Stimulated activated CD8-positive, alpha-beta memory T cell treated with anti-CD3 and anti-CD28 coated beads, Interleukin-4, amount 100 ng/mL, for 24 hours (primary cell): ENCODE measurements around the gene CDH2.

Experiments used
- DNase-seq: peaks from one replicate; pipeline ENCODE4 v3.0.0-alpha.2; 2020; ENCODE audit warnings: low read depth

CDH2 gene

DNA sequence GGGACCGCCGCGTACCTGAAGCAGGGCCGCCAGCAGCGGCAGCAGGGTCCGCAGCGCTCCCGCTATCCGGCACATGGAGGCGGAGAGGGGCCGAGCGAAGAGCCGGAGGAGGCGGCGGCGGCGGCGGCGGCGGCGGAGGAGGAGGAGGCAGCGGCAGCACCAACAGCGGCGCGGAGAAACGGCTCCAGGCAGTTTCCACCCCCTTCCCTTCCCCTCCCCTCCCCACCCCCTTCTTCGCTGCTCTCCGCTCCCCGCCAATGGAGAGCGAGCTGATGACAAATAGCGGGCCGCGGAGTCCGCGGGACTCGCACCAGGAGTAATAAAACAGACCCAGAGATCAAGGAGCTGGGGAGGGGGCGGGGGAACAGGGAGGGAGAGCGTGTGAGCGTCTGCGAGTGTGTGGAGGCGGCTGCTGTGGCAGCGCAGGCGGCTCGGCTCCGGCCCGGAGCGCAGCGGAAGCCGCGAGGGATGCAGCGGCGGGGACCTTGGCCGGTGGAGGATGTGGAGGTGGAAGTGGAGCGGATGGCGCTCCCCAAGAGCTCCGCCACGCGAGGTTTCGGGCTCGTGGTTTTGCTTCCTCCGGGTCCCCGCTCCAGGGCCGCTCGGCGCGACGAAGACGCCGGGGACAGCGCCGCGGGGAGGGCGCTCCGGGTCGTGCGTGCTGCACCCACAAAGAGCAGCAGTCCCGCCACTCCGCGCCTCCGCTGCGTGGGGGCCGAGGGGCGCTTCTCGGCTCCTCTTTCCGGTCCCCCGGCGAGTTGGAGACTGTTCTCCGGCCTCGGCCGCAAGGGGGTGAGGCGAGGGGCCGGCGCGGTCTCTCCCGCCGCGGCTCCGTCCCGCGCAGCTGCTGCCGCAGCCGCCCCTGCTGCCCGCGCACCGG, at the start of gene CDH2:
Gene CDH2, minus strand, starts transcription at position 183 of the 880 bp plus-strand sequence. Its CDS starts 108 bp downstream, at position 75.
- no peak for DNase-seq

DNA sequence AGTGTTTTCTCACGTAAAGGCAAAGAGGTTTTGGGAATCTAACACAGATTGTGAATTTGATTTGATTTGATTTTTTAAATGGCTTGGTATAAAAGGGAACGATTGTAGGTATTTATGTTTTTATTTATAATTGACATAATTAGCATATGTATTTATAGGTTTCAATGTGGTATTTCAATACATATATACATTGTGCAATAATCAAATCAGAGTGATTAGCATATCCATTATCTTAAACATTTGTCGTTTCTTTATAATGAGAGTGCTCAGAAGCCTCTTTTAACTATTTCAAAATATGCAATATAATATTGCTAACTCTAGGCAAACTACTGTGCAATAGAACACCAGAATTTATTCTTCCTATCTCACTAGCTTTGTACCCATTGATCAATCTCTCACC, 35.1 kb upstream of the CDH2 start:
- no peak for DNase-seq

DNA sequence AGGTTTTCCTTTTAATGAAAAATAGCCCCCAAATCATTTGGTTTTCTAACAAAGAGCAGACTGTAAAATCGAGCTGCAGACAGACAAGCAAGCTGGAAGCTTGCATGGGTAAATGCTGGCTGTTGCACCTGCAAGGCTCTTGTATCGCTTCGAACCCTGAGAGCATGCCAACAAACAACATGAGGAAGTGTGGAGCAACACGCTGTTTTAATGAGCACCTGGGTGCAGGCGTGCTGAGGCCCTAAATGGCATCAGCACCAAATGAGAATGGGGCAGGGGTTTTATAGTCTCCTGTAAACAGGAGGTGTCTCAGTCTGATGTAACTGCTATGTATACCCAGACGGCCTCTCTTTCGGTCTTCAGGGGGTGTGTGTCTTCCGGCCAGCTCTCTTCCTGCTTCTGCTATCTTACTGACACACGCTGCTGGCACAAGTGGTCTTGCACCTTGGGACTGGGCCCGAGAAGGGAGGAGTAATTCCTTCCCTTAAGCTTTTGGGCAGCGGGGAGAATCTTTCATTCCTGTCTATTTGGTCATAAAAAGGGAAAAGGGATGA, 31.9 kb upstream of the CDH2 start:
- no peak for DNase-seq

DNA sequence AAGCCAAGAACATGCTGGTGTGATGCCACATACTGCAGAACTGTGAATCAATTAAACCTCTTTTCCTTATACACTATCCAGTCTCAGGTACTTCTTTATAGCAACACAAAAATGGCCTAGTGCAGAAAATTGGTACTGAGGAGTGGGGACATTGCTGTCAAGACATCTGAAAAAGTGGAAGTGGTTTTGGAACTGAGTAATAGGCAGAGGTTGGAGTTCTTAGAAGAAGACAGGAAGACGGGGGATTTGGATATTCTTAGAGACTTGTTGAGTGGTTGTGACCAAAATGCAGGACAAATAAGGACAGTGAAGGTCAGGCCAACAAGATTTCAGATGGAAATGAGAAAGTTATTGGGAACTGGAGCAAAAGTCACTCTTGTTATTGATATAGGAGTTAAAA, 31.3 kb upstream of the CDH2 start:
- no peak for DNase-seq

DNA sequence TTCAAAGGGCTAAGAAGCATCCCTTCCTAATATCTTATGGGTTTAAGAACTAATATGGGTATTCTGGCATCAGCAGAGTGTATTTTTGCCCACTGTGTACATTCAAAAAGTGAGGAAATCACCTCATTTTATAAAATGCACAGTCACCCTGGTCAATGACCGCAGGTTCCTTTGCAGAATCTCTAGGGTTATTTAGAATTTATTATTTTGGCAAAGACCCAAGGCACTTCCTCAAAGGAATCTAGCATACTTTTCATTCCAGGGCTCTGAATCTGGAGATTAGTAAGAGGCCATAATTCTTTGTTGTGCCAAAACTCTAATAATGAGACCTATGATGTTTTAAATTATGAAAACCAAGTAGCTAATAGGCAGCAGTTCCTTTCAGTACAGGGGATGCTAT, 27.2 kb upstream of the CDH2 start:
- no peak for DNase-seq

DNA sequence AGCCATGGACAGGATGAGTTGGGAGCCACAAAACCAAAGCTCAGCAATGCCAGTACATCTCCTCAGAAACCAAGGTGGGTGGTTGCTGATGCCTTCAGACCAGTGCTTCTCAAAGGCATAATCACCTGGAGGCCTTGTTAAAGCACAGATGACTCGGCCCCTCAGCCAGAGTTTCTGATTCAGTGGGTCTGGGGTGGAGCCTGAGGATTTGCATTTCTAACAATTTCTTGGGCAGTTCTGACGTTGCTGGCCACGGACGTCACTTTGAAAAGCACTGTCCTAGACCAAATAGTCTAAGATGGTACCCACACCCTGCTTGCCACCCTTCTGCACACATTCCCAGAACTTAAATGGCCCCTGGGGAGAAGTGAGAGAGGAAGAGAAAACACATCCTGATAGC, 24.1 kb upstream of the CDH2 start:
- no peak for DNase-seq

DNA sequence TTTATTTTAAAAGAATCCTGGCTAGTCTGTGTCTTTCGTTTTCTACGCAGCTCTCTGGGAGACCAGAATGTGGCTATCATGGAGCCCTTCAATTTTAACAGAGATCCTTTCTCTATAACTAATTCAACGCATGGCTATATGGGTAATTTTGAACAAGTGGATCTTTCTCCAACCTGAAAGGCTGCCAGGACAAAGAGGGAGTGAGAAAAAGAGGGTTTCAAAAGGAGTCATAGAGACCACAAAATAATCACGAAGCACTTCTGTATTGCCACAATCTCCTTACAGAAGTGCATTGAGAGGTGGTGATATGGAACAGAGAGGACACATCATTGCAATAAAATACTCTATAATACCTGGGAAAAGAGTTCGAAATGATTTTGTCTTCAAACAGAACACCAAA, 21.7 kb upstream of the CDH2 start:
- no peak for DNase-seq

DNA sequence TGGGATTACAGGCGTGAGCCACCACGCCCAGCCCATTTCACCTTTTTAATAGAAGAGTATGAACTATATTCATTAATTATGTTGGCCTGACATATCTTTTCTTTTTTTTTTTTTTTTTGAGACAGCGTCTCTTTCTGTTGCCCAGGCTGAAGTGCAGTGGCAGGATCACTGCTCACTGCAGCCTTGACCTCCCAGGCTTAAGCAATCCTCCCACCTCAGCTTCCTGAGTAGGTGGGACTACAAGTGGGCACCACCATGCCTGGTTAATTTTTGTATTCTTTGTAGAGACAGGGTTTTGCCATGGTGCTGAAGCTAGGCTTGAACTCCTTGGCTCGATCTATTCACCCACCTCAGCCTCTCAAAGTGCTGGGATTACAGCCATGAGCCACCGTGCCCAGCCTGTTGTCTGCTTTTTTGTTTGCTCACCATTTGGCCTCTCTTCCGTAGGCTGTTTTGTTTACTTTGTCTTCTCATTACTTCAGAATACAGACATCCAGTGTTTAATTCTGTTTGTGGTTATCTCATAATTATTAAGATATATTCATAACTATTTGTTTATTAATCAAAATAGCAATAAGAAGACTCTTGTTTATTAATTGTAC, 16.3 kb upstream of the CDH2 start:
- no peak for DNase-seq

DNA sequence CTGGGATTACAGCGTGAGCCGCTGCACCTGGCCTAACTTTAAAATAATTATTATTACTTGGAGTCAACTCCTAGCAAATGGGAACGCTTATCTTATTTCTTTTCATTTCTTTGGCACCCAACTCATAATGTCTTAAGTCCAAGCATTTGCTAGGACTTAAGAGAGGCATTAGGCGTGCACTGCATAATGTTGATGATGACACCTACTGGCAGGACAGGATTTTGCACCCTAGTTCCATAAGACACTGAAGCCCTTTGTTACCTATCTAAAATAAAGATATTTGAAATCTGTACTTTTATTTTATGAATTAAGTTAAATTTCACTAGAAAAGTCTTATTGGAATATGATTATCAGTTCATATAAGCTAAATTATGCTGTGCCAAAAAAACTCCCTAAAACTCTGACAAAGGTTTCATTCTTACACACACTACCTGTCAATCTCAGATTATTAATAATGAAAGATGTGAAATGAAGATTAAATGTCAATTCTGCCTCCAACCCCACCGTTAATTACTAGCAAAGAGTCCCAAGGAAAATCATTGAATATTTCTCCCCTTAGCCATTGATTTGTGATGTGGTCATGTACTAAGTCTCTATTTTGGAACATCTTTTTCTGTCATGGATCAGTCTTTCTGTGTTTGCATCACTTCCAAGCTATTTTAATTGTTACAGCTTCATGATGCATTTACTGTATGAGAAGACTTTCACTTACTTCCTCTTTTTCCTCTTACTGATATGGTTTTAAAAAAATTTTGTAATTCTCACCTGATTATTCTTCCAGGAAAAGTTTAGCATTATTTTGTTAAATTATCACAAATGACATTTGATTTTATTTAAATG, 12.7 kb upstream of the CDH2 start:
- DNase-seq: no peak

DNA sequence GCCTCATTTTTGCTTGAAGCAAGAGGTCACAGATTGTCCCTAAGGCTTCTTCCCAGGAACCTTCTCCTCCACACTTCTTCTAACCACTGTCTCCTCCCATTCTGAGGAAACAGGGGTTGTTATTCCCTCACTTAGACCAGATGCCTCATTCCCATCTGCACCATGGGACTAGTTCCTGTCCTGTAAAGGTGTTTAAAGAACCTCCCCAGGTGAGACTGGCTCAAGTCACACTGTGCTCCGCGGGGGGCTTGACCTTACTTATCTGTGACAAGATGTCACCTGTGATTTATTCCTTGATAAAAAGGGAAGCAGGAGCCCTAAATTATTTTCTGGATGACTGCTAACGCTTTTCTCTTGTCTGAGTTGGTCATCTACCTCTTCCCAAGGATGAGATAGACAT, 8.2 kb upstream of the CDH2 start:
- DNase-seq: no peak

DNA sequence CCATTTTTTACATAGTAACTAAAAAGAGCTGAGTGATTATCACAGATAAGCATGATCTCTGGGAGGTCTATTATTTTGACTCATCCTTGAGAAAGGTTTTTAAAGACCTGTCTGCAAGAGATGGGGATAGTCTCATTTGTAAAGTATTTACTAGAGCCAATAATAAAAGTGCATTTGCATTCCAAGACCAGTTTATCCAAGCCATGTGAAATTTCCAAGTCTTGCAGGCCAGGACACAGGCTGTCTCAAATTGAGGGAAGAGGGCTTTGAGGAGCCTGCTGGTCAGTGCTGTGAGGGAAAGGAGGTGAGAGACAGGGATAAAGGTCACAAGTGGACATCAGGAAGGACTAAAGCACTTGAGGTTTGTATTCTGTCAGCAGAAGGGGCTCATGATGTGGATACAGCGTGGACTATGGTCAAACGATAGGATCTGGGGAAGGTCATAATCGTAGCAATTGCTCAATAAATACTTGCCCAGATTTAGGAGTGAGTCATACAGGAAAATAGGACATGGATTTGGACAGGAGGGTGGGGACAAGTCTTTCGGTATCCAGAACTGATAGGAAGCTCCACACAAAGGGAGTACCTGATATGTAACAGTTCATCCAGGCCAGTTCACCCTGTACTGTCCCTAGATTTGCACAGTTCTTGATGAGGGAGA, 6.6 kb upstream of the CDH2 start:
- DNase-seq: no peak

DNA sequence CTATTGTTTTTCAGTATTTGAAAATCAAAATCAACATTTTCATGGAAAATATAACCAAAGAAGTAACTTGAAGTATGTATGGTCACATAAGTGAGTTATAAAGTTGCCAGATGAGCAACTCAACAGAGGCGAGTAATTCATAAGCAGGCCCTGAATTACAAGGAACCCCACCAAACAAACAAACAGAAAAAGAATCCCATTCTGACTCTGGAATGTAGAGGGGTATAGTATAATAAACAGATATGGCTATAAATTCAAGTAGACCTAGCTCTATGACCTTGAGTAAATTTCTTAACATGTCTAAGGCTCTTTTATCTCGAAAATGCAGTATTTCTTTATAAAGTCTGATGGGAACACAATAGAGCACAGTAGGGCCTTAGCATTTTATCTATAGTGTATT, 4.7 kb upstream of the CDH2 start:
- DNase-seq: no peak

DNA sequence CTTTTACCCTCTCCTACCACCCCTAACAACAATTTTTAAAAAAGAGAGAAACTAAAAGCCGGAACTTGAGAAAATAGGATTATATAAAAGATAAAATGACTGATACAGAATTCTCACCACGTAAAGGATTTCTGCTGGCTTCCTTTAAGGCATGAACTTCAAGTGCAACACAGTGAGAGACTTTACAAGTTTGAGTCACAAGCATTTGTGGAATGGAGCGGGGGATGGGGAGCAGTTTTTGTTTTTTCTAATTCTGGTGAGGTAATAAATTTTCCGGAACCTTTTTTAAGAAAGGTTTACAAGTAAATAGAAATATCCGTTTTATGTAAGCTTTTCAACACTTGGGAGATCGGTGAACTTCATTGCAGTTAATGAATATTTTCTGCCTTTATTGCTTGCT, 1.8 kb upstream of the CDH2 start:
- DNase-seq: no peak

DNA sequence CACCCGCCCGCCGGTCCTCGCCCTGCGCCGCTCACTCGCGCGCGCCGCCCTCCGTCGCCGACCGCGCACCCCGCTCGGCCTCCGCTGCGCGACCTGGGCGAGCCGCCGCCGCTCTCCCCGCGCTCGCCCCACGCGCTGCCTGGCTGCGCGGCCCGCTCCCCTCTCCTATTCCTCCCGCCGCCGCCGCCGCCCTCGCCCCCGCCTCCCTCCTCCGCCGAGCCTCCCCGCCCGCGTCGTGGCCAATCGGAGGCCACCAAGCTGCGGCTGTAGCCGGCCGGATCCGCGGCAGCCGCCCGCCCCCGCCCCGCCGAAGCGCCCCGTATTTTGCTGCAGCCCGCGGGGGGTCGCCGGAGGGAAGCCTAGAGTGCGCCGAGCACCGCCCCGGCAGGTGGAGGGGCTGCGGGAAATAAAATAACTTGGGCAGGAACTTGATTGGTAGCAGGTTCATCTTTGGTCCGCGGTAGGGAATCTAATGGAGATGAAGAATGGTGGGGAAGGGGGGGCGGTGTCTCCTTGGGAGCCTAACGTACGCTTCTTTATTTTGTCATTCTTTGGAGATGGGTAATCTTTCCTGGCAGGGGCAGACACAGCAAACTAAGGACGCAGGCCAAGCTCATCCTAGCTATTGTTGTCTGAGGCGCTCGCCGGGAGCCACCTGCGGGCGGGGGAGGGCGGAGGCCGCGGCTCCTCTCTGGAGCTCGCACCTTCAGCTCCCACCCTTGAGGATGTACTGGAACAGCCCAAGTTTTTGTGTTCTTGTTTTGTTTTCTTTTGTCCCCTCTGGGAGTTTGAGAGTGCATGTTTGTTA, 1.1 kb upstream of the CDH2 start:
- DNase-seq: no peak

DNA sequence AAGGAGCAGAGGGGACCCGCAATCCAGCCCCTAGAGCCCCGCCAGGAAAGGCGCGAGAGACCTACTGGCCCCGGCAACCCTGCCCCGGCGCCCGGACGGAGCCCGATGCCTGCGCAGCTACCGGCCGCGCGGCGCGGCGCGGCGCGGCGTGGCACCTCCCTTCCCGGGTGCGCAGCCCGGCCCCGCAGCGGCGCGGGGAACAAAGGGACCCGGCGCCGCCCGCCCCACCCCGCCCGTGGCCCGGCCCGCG, 307 bp downstream of the CDH2 start:
- no peak for DNase-seq

DNA sequence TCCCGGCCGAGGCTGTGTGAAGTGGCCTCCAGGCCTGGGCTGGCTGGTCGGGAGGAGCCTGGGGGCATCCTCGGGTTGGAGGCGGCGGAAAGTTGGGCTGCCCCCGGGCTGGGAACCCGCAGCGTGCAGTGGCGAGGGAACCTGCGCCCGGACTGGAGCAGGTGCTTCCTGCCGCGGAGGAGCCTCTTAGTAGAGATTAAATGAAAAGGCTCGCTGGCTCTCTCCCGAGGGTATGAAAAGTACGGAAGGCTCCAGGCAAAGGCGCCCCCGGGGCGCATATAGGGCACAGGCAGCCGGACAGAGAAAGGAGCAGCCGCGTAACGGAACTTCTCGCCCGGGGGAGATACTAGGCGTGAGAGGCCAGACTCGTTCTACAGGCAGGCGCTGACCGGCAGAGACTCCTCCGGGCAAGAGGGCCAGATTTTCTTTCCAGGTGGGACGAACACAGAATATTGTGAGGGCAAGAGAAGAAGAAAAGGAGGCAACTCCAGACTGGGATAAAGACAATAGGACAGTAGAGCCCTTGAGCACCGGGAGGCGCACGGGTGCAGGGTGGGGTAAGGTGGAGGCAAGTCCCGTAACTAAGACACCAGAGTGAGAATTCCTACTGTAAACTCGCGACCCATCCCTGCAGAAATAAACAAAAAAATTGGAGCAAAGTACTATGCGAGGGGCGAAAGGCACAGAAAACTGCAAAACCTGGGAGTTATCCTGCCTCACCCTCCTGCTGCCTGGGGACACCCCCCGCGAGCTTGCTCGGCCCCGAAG, 816 bp downstream of the CDH2 start:
- no peak for DNase-seq

DNA sequence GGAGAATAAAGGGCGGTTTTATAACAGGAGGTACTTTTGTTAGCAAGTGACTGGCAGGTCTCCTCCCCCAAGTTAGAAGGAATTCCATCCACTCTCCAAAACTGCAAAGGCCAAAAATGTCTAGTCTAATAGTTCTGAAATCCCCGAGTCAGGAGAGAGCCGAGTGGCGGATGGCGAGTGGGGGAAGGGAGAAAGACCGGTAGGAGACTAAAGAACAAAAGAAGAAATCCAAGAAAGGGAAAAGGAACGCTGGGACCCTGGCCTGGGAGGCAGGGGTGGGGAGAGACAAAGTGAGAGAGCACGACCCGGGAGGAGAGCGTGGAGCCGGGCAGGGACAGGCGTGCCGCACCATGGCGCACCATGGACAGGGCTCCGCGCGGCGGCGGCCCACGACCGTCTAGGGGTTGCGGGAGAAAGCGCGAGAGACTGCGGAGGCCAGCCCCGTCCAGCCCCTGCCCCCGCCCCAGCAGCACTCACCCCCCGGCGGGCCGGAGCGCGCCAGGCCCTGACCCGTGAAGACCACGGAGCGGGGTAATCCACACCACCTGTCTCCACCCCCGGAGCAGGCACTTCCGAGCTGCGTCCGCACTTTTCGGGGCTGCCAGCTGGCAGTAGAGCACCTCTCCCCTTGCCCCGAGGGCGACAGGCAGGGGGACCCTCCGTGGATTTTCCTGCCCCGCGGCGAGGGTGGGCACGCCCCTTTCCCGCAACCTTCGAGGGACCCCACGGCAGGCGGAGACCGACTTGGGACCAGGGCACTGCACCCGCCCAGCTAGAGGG, 1.6 kb downstream of the CDH2 start:
- DNase-seq: no peak

DNA sequence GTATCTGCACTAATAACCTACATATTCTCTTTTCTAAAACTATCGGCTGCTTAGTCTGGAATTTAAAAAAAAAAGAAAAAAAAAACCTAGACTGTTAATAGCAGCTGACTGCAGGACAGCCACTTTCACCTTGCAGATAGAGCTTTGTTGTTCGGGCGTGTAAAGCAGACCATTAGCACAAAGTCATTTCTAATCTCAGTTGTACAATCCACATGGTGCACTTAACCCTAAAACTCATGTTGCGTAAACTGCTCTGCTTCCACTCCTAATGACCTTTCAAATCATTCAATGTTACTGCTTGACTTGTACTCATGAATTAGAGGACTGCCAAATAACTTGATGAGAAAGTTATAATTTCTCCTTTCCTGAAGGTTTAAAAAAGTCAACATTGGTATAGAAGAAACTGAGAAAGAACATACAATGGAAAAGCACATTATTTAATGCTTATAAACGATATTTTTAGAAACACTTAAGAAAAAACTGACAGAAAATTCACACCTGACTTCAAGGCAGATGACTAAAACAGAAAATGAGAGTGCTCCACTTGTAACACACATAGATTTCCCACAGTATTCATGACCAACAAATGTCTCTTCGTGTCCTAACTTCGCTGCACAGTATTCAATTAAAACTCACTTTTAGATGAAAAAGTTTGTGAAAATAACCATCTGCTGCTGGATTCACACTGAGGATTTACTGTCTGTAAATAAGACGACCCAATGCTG, 2.6 kb downstream of the CDH2 start:
- no peak for DNase-seq

DNA sequence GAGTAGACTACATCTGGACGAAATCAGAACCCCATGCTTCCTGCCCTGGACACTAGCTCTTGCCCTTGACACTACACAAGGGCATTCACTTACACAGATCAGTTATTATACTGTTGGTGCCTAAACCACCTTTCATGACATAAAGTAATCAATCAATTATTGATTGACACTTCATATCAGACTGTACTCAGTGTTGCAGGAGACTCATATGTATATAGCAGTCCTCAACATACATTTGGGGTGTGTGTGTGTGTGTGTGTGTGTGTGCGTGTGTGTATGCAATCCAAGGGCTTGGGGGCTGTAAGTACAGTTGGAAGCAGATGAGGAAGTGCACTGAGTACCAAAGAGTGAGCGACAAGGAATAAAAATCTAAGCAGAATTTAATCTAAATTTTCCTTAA, 5.1 kb downstream of the CDH2 start:
- DNase-seq: no peak
